Activated CD4-positive, alpha-beta T cell treated with anti-CD3 and anti-CD28 coated beads, Interleukin-2, amount 50 U/mL, for 1 hour (primary cell): Measurements from ENCODE around the gene MAD1L1.

Source experiments
- DNase-seq: peaks from one replicate; pipeline ENCODE4 v3.0.0-alpha.2; 2020

MAD1L1 gene

DNA sequence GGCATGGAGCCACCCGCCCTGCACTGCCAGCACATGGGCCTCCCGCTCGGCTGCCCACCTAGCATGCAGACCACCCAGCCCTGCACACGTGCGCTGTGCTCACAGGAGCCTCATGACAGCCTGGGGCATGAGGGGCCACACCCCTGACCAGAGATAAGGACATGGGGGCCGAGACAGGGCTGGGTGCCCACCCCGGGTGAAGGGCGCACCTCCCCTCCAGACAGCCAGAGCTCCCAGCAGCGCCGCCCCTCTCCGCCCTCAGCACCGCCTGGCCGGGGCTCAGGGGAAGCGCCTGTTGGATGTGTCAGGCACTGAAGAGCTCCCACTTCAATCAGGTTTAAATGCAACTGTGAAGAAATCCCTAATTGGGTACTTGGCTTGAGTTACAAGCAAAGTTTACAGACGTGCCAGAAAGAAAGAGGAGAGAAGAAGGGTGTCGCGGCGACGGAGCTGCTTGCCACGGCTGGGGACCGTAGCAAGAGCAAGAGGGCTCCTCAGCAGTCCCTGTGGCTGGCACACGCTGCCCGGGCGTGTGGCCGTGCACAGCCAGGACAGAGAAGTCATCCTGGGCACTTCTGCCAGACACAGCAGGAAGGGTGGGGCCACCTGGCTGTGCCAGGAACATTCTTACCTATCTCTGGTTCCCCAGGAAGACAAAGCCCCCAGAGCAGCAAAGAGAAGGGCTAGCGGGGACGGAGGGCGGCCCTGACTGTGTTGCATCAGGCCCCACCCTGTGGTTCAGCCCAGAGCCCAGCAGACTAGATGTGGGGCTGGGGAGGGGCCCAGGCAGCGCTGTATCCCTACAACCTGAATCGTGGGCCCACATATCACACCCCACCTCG lies 315.3 kb downstream of the MAD1L1 start:
- DNase-seq = no peak

- no peak for DNase-seq
Observed at GRCh38 chr7:1916601-1916970, 316.2 kb downstream of the MAD1L1 start.

DNA sequence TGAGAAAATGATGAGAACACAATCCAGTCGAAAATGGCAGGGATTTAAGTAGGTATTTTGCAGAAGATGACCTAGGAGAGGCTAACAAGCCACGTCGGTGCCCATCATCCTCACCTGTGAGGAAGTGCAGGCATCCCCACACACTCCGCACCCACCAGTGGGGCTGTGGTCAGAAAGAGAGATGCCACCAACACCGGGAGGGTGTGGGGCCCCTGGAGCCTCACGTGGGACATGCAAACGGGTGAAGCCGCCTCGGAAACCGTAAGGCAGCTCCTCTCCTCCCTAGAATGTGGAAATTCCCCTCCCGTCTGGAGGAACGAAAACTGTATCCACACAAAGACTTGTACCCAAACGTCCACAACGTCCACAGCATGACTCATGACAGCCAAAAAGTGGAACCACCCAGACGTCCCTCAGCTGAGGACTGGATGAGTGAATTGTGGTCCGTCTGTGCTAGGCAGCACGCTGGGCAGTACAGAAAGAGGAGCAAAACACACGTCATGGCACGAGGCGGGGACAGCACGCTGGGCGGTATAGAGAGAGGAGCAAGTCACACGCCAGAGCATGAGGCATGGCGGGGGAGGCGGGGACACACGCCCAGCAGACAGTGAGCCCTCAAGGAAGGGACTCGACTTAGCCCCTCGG lies 316.7 kb downstream of the MAD1L1 start:
- DNase-seq = no peak

DNA sequence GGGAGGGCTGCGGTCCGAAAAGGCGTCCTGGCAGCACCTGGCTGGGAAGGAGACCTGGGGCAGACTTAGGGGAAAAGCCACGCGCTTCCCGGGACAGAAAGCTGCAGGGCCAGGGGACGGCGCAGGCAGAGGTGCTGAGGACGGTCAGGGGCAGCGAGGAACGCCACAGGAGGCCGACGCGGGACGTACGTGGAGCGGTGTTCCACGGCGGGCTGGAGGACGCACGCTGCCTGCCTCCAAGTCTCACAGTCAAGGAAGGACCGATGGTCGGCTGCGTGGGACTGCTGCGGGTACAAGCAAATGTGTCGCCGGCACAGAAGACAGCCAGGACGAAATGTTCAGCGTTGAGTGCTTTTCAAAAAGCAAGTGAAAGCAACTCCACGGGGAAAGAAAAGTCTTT lies 317.4 kb downstream of the MAD1L1 start:
- no peak for DNase-seq

DNA sequence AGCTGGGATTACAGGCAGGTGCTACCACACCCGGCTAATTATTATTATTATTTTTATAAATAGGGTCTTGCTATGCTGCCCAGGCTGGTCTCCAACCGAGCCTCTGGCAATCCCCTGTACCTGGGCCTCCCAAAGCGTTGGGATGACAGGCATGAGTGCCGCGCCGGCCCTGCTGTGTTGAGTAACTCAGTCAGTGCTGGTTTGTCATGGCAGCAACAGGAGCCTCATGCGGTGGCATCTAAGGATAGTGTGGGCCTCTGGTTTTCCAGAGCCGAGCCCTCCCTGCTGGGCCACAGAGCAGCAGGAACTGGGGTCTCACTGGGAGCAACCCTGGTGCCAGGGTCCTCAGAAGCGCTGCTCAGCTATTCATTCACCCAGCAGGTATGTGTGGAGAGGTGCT lies 318.0 kb downstream of the MAD1L1 start:
- DNase-seq = no peak

DNA sequence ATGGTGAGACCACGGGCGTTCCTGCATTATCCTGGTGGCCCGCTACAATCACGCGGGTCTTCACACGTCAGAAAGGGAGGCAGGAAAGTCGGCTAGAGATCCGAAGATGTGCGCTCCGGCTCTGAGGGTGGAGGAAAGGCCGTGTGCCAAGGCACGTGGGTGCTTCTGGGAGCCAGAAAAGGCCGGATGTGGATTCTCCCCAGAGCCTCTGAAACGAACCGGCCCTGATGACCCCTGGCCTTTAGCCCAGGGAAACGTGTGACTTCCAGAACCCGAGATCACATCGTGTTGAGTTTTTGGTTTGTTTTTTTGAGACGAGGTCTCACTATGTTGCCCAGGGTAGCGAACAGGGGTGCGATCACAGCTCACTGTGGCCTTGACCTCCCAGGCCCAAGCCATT lies 318.4 kb downstream of the MAD1L1 start:
- no peak for DNase-seq

DNA sequence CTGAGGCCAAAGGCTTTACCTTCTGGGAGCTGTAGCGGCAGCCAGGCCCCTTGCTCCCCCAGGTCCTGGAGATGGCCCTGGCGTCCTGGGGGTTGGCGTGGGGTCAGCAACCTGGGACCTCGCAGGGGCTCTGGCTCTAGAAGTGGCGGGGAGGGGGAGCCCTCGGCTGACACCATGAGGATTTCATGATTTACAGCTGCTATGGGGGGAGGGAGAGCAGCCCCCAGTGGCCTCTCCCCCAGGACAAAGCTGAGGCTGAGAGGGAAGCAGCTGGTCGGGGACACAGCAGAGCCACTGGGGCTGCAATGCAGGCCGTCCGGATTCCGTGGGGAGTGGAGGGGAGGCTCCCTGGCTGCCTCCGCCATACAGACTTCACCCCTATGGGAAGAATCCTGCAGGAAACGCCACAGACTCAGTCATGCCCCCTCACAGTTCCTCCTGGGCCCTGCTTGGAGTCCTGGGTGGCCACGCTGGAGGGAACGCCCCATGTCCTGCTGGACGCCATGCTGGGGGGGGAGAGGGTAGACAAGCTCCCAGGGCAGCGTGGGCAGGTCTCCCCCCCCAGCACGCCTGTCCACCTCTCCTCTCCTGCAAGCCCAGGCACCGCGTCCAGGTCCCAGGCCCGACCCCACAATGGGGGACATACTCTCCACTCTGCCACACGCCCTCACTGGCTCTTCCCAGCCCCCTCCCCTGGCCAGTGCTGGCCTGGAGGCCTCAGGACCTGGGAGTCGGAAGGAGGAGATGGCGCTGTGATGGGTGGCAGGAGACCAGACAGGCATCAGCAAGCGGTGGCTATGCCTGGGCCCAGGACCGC lies 319.1 kb downstream of the MAD1L1 start:
- DNase-seq = no peak

DNA sequence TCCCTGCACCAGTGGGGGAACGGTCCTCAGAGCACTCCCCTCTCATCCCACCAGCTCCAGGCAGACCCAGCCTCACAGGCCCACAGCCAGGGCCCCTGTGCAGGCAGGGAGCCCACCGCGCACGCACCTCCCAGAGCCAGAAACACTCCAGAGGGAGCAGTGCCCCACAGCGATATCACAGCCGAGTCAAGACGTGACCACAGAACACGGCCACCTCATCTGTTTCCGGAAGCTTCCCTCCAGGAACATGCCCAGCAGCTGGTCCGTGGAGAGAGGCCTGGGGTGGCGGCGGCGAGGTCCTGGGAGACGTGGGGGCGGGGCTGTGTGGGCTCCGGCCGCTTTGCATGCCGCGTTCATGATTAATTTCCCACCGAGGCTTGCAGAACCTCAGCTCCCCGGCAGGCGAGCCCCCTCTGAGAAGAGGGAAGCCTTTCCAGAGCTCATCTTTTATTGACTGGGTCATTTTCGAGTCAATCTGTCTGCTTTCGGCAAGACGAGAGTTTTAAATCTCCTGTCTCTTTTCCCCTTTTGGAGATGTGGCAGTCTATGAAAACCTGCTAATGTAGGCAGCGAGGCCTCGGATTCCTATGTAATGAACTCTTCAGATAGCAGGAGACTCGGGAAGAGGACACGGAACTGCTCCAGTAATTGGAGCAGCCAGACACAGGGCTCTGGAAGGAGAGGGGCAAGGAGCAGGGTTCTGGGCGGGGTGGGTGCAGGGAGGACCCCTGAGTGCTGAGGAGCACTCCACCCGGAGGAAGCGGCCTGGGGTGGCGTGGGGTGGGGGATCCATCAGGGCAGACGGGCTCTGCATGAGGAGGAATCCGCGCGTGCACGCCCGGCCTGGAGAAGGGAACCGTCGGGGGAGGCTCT lies 319.9 kb downstream of the MAD1L1 start:
- no peak for DNase-seq

DNA sequence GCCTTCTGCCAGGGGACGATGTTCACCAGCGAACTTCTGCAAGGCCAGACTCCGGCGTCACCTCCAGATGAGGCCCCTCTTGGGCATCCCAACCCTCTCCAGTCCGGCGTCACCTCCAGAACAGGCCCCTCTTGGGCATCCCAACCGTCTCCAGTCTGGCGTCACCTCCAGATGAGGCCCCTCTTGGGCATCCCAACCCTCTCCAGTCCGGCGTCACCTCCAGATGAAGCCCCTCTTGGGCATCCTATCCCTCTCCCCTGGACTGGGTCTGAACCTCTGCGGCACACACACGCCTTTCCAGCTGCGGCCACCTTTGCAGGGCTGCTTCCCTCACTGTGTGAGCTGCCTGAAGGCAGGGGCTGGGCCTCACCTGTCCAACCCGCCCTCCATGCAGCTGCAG lies 321.2 kb downstream of the MAD1L1 start:
- no peak for DNase-seq

DNA sequence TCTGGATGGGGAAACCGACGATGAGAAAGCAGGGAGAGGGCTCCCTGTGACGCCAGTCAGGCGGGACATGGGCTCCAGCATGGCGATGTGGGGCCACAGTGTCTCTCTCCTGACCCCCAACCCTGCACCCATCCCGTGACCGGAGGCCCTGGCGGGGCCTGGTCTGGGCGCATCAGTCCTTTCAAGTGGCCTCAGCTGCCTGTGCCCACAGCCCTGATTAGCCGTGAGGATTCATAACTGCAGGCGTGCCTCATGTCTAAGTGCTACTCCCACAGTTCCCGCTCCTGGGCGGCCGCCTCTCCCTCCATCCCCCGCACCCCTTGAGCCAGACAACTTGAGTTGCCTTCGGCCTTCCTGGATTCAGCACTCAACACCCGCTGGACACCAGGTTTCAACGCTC lies 321.9 kb downstream of the MAD1L1 start:
- no peak for DNase-seq

GRCh38 chr7:1910081-1910685 lies 322.6 kb downstream of the MAD1L1 start:
- DNase-seq = no peak

- DNase-seq = no peak
Observed at GRCh38 chr7:1909476-1909875, 323.3 kb downstream of the MAD1L1 start.

DNA sequence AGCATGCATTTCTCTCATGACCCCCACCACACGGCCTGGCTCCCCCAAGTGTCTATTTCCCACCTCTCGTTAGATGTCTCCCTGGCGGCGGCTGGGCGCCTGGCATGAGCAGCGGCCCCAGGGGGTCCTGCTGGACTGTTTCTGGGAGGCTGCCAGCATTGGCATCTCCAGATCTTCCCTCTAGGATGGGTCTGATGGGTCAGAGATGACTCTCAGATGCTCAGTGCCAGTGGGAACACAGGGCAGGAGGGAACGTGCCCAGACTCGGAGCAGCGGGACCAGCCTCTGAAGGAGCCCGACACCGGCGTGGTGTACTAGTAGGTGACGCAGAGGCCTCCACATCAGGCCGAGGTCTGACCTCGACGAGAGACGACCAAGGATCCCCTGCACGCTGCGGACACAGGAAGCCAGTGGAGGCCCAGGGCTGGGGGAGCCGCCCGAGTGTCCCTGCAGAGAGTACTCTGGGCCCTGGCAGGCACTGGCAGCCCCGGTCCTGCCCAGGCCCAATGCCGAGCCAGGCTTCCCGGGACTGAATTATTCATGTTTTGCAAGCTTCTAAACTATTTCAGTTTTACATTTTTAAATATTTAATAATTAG lies 323.8 kb downstream of the MAD1L1 start:
- DNase-seq = no peak

DNA sequence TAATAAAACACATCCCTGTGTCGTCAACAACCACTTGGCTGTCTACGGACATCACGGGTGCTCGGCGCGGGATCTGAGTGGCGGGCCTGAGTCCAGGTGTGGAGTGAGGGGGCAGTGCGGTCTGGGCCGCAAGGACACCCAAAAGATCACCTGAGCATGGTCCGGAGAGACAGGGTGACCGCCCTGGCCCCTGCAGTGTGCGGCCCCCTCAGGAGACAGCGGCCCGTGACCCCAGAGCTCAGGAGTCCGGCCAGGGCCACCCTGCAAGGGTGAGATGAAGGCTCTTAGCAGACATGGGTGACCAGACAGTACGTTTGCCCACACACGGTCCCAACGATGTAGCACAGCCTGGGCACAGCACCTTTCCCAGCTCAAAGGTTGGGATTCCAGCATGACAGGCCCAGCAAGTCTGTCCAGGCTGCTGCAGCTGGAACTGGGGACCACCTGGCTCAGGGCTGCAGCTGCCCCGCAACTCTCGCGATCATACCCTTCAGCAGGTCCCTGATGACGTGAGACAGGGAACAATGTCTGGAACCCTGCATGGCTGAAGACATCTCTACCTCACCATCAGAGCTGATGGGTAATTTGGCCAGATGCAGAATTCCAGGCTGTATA lies 324.9 kb downstream of the MAD1L1 start:
- DNase-seq = no peak

GRCh38 chr7:1906988-1907745 lies 325.6 kb downstream of the MAD1L1 start:
- DNase-seq = no peak

- no peak for DNase-seq
Observed at GRCh38 chr7:1906087-1906830, 326.5 kb downstream of the MAD1L1 start.

GRCh38 chr7:1902231-1902855 lies 330.4 kb downstream of the MAD1L1 start:
- no peak for DNase-seq

DNA sequence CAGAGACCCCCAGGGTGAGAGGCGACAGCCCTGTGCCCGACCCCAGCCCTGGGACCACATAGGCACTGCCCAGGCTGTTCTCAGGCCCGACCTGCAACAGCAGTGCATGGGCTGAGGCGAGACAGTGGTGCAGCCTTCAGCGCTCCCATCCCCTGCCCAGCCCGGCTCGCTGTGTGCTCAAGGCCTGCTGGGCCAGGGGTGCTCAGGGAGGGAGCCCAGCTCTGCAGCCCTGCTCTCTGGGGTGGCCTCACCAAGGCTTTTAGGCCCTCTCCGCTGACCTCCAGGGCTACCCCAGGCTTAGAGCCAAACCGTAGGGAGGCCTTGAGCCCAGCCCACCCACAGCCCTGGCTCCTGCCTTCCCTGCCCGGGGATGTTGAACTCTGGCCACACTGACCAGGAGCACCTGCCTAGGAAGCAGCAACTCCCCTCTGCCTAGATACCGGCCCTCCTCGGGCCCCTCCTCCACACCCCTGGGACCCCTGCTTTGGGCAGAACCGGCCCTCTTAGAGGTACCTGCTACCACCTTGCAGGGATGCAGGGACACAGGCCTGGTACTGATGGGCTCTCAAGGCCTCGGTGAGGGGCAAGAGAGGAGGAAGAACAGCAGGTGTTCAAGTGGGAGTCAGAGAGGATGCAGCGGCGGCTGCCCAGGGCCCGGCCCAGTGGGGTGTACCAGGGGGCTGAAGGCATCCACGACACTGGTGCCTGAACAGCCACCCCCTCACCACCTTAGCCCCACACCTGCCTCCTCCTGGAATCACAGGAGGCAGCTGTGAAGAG lies 331.1 kb downstream of the MAD1L1 start:
- no peak for DNase-seq

- DNase-seq = no peak
Observed at GRCh38 chr7:1900847-1901246, 331.9 kb downstream of the MAD1L1 start.
